ENCODE measurements around the gene RPL28.

Gene RPL28

DNA sequence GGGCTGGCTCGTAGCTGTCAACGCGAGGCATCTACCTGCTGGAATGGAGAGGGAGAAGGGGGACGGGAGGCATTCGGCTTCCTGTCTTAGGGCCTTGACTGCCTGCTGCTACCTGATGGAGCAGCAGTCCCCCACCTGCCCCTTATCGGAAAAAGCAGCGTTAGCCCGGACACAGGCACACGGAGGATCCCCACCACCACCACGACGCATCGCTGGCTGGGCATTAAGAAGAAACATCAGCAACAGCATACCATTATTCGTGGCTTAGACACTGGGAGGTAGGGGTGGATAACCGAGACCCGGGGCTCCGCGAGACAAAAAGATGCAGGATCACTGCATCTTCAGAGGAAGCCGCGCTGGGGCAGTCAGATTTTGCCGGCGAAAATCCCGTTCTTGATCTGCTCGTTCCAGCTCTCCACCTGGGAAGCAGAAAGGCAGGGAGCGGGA lies 32.4 kb upstream of the RPL28 start:
- no peak for DNase-seq (ENCODE audit: low read depth in 2 of 2)

- DNase-seq (ENCODE audit: low read depth in 2 of 2) = peak; percentile 29 to 37
These were observed 31.7 kb upstream of the RPL28 start for GRCh38 chr19:55353803-55354697.

DNA sequence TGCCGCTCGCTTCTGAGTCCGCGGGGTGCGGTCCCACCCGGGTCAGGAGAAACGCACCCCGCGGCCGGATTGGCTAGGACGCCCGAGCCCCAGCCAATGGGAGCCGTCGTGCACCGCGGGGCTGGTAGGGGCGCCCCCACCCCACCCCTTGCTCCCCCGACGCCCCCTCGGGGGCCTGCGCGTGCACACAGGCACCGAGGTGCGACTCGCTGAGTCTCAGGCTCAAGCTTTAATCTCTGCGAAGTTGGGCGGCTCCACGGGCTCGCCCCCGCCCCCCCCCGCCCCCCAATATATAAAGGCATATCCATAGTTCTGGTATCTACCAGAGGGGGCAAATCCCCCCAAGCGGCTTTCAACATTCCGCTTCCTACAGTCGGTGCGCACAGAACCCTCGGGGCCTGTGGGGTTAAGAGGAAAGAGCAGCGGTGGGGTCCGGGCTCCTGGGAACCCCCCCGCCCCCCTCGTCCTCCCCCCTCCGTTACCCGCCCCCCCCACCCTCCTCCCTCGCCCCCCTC lies 31.0 kb upstream of the RPL28 start, which contains the start of gene COX6B2:
COX6B2 (minus strand) TSS at position 22 of the 515 bp plus-strand sequence. CDS start 198 bp downstream, outside the sequence.
- no peak for DNase-seq (ENCODE audit: low read depth in 2 of 2)

- no peak for DNase-seq (ENCODE audit: low read depth in 2 of 2)
These were observed 30.4 kb upstream of the RPL28 start for GRCh38 chr19:55355213-55355821.

GRCh38 chr19:55358493-55358892 lies 27.2 kb upstream of the RPL28 start:
- no peak for DNase-seq (ENCODE audit: low read depth in 2 of 2)

GRCh38 chr19:55358943-55359908 lies 26.5 kb upstream of the RPL28 start:
- DNase-seq (ENCODE audit: low read depth in 2 of 2) = no peak

GRCh38 chr19:55360902-55361301 lies 24.8 kb upstream of the RPL28 start:
- no peak for DNase-seq (ENCODE audit: low read depth in 2 of 2)

DNA sequence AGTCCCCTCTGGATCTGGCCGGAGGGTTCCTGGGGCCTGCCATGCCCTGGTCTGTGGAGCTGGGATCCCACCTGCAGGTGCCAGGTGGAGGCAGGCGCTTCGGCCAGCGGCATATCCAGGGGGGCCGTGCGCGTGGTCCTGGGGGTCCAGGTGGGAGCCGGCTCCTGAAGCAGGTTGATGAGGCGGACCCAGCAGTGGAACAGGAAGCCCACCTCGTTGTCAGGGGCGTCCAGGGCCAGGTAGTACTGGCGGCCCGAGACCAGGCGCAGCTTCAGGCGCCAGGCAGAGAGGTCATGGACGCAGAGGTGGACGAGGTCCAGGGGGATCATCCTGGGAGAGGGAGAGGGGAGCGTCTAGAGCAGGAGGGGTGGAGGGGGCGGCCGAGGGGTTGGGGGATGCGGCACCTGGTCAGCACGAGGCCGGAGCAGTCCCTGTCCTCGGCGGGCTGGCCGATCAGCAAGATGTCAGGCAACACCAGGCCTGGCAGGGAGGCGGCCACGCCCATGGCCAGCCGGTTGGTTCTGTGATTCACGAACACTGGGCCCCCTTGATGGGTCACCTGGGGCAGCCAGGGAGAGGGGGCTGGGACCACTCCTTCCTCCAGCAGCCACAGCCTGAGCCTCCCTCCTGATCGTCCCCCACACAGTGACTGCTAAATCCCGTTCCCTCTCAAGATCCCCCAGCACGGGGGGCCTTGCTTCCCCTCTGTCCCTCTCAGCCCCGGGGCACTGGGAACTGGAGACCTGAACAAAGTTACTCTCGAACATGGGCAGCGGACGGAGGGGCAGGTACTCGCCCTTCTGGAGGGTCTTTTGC lies 23.4 kb upstream of the RPL28 start:
- no peak for DNase-seq (ENCODE audit: low read depth in 2 of 2)

DNA sequence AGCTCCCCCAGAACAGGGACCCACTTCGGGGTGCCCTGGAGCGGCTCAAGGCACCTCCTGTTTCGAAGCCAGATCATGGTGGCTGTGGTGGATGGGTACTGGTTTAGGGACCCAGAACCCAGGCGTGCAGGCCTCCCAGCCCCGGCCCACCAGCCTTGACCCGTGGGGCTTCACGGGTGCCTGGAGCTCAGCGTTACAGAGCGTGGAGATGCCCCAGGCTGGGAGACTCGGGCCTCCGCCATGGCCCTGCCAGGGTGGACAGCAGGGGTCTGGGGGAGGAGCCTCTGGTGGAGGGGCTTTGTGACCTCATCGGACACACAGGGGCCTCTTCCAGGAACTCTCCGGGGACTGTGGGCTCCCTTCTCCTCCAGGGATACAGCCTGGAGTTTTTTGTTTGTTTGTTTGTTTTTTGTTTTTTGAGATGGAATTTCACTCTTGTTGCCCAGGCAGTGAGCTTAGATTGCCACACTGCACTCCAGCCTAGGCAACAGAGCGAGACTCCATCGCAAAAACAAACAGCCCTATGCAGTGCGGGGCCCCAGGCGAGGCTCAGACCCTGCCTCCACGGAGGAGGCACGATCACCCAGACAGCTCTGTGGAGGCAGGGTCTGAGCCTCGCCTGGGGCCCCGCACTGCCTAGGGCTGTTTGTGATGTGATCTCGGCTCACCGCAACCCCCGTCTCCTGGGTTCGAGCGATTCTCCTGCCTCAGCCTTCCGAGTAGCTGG lies 22.6 kb upstream of the RPL28 start, which contains the start of gene GARIN5B:
GARIN5B (minus strand) TSS at position 271 of the 727 bp plus-strand sequence; CDS start at position 77, 194 bp downstream.
- DNase-seq (ENCODE audit: low read depth in 2 of 2) = no peak

DNA sequence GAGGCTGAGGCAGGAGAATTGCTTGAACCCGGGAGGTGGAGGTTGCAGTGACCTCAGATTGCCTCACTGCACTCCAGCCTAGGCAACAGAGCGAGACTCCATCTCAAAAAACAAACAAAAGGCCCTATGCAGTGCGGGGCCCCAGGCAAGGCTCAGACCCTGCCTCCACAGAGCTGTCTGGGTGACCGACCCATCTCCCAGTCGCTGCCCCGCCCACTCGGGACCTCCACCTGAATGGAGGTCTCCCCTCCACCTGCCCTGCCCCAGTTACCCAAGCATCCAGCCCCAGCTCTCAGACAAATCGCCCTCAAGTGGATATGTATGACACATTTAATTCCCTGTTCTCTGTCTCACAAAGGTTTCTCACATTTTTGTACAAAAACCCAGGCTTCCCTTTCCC lies 20.5 kb upstream of the RPL28 start:
- DNase-seq (ENCODE audit: low read depth in 2 of 2) = no peak

DNA sequence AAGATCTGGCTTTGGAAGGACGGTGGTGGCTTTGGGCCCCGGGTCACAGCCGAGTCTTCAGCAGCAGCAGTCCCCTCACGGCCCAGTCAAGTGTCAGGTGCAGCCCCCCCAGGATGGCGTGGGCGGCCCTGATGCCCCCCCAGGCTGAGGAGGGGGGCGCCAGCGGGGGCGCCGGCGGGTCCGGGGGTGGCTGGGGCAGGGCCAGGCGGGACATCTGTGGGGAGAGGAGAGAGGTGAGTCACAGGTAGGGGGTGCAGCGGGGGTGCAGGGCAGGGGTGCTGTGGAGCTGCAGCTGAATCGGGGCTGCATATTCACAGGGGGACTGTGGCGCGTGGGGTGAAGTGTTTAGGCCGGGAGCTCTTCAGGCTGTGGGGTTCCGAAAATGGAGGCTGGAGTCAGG lies 19.8 kb upstream of the RPL28 start:
- DNase-seq (ENCODE audit: low read depth in 2 of 2) = no peak

- no peak for DNase-seq (ENCODE audit: low read depth in 2 of 2)
These were observed 18.9 kb upstream of the RPL28 start for GRCh38 chr19:55366790-55367189.

GRCh38 chr19:55368106-55368505 lies 17.6 kb upstream of the RPL28 start:
- DNase-seq (ENCODE audit: low read depth in 2 of 2) = no peak

GRCh38 chr19:55368701-55369563 lies 16.8 kb upstream of the RPL28 start:
- no peak for DNase-seq (ENCODE audit: low read depth in 2 of 2)

GRCh38 chr19:55369653-55370304 lies 16.0 kb upstream of the RPL28 start:
- peak in 1 of 2 donors; percentile 33 for DNase-seq (ENCODE audit: low read depth in 2 of 2)

GRCh38 chr19:55370305-55370988 lies 15.3 kb upstream of the RPL28 start, which contains the start of gene IL11:
Gene IL11, minus strand, starts transcription at chr19:55370463. Its CDS starts 153 bp downstream, at chr19:55370310.
- DNase-seq (ENCODE audit: low read depth in 2 of 2) = no peak

DNA sequence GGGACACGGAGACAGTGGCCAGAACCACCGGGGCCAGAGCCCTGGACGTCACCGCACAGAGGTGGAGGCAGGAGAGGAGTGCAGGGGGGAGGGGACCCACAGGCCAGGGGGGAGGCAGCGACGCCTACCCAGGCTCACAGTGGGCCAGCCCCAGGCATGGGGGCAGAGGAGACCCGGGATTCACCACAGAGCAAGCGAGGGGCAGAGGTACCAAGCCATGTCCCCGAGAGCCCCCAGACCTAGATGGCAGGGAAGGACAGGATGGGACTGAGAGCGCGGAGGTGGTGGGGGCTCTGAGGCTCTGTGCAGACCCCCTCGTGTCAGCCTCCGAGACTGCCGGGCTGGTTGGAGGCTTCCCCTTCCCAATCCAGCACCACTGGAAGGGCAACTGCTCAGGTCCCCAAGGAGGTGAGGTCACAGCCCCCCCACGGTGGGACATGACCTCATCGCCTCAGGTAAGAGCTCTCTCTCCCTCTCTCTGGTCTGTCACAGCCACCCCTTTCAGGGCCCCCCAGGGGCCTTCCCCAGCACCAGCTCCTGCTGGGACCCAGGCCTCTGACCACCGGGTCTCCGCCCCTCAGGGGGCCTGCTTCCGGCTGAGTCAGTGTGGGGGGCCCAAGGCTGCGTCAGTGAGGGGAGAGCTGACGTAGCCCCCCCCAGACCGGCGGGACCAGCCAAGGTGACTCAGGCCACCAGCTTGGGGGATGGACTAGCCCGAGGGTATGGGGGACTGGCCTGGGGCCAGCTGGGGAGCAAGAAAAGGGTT lies 13.2 kb upstream of the RPL28 start:
- DNase-seq (ENCODE audit: low read depth in 2 of 2) = no peak

All from activated CD4-positive, alpha-beta T cell treated with anti-CD3 and anti-CD28 coated beads for 24 hours (primary cell).